Sigmoid colon (tissue), 7 donors: Measurements from ENCODE around the gene GPANK1. TPM values are rescaled to one million over a fixed set of nuclear protein-coding genes. Genes with fewer than 3 reads are reported as not detected.

Source experiments
- DNase-seq: peaks from one replicate; pipeline ENCODE4 v3.0.0-alpha.2; 2019
- H3K27ac ChIP-seq, 4 donors: fragments of 200-600 bp; sonication (generic); one replicate each; pipeline ENCODE4 v1.5.1; 2016 to 2019; ENCODE audit warnings: mild to moderate bottlenecking in 1 of 4
- H3K27me3 ChIP-seq, 3 donors: fragments of 200-600 bp; sonication (generic); one replicate each; pipeline ENCODE4 v1.5.1; 2019; ENCODE audit warnings: mild to moderate bottlenecking in 1 of 3
- H3K36me3 ChIP-seq, 4 donors: fragments of 200-600 bp; sonication (generic); one replicate each; pipeline ENCODE4 v1.5.1; 2016 to 2019
- H3K4me1 ChIP-seq, 4 donors: fragments of 200-600 bp; sonication (generic); one replicate each; pipeline ENCODE4 v1.5.1; 2017 to 2019
- H3K4me3 ChIP-seq, 4 donors: fragments of 200-600 bp; sonication (generic); one replicate each; pipeline ENCODE4 v1.5.1; 2017 to 2019; ENCODE audit warnings: mild to moderate bottlenecking in 2 of 4, moderate library complexity in 1 of 4
- H3K9me3 ChIP-seq, 4 donors: fragments of 200-600 bp in 3 of 4; sonication (generic) in 3 of 4; one replicate each; pipeline versions ENCODE4 v1.5.1 to v1.6.1; 2013 to 2019
- CTCF ChIP-seq, 4 experiments: fragments of 450-650 bp in 3 of 4; fragments of 200-600 bp in 1 of 4; IDR thresholded peaks; one replicate each; pipeline ENCODE4 v1.5.1; 2016 to 2019; ENCODE audit warnings: antibody characterized with exemption in 4 of 4, mild to moderate bottlenecking in 3 of 4, moderate library complexity in 2 of 4
- EP300 ChIP-seq, 4 donors: sonication (generic); formaldehyde crosslinking; IDR thresholded peaks; one replicate each; pipeline ENCODE4 v1.6.1; 2017; ENCODE audit warnings: antibody characterized with exemption in 4 of 4
- POLR2A ChIP-seq, 2 donors: fragments of 450-650 bp; IDR thresholded peaks; one replicate each; pipeline ENCODE4 v1.6.1; 2016; ENCODE audit warnings: antibody characterized with exemption in 2 of 2, mild to moderate bottlenecking in 2 of 2, moderate library complexity in 2 of 2
- POLR2AphosphoS5 ChIP-seq, 4 donors: sonication (generic); formaldehyde crosslinking; IDR thresholded peaks; one replicate each; pipeline ENCODE4 v1.6.1; 2017; ENCODE audit warnings: antibody characterized with exemption in 4 of 4
- WGBS, 2 donors: extraction: QIAGEN DNeasy Blood & Tissue Kit; methylation state at CpG; one replicate each; pipeline ENCODE4 v1.1.7; 2013; 5-methylcytosine and 5-hydroxymethylcytosine counted together
- intact Hi-C: fragments of 100-400 bp; cut with DNase I; formaldehyde crosslinking; loops from one replicate; pipeline ENCODE4 v1.15.1; 2023
- polyA plus RNA-seq, 3 donors: library from polyadenylated mRNA; stranded (reverse); fragments of 200-250 nt; gene quantifications; one replicate each; pipeline ENCODE4 v1.2.3, GENCODE V29; 2013
- total RNA-seq, 4 donors: library from RNA; depleted of rRNA; stranded (reverse); fragments of >200 nt; gene quantifications; one replicate each; pipeline ENCODE4 v1.1.0, GENCODE V29; 2016
- donor health status: healthy with polysubstance abuse.
- donor health status: Bipolar disorder and iron deficiency.
- donor health status: healthy.

Gene GPANK1
- total and polyA plus RNA-seq, 7 donors, result 15.3 to 29.6 (median 22.8) TPM

GRCh38 chr6:31655349-31656237, 9.2 kb downstream of the GPANK1 start, which contains the start of gene APOM:
APOM (plus strand) TSS chr6:31655894; CDS start chr6:31655967, 73 bp downstream.
- Histone ChIP-seq H3K9me3 (no peaks in the 10 kb centered on the region), H3K4me3 (no peak within 1 kb of the TSS), H3K36me3 (peaks cover 0 to 23% (median 0%) of the 10 kb centered on the region in 4 donors), H3K27ac (no peak within 1 kb of the TSS), H3K4me1 (peaks cover 0 to 51% (median 43%) of the 10 kb centered on the region in 4 donors), H3K27me3 (no peaks in the 10 kb centered on the region)
- 39 to 75% methylated on average over 8 of the region's 8 CpGs for WGBS, 2 donors
- intact Hi-C loops, result no loop called here
- no peak for TF ChIP-seq EP300 (IDR thresholded peaks at IDR 0.05)
- TF ChIP-seq CTCF (IDR thresholded peaks at IDR 0.05), result no peak
- no peak for TF ChIP-seq POLR2A (IDR thresholded peaks at IDR 0.05)
- no peak for TF ChIP-seq POLR2AphosphoS5 (IDR thresholded peaks at IDR 0.05)
- DNase-seq, result no peak

GRCh38 chr6:31654574-31655348, 10.0 kb downstream of the GPANK1 start:
- Histone ChIP-seq H3K9me3 (no peaks in the 10 kb centered on the region), H3K4me3 (no peak overlapping the region), H3K4me1 (peaks cover 0 to 47% (median 42%) of the 10 kb centered on the region in 4 donors), H3K27ac (no peak overlapping the region), H3K36me3 (peaks cover 0 to 25% (median 0%) of the 10 kb centered on the region in 4 donors), H3K27me3 (no peaks in the 10 kb centered on the region)
- 92 to 93% methylated on average over 8 of the region's 8 CpGs for WGBS, 2 donors
- intact Hi-C loops, result loop anchor here (5.0 kb wide), 1 partner anchor 543 kb away; no protein-coding TSS in a partner anchor
- no peak for DNase-seq
- TF ChIP-seq EP300 (IDR thresholded peaks at IDR 0.05), result no peak
- no peak for TF ChIP-seq POLR2A (IDR thresholded peaks at IDR 0.05)
- TF ChIP-seq POLR2AphosphoS5 (IDR thresholded peaks at IDR 0.05), result no peak
- no peak for TF ChIP-seq CTCF (IDR thresholded peaks at IDR 0.05)

GRCh38 chr6:31652925-31653724, 11.7 kb downstream of the GPANK1 start:
- no peaks in the 10 kb centered on the region for H3K27me3 ChIP-seq
- H3K36me3 ChIP-seq, result peaks cover 14 to 38% (median 15%) of the 10 kb centered on the region in 4 donors
- H3K4me1 ChIP-seq, result peaks cover 0 to 34% (median 26%) of the 10 kb centered on the region in 4 donors
- H3K4me3 ChIP-seq, result peak overlapping the region; percentile 67 to 83 (median 78)
- intact Hi-C loops, result loop anchor here (2.0 to 5.0 kb wide), 3 partner anchors 32 to 544 kb away; partner anchors contain the start of genes ATP6V1G2, NFKBIL1 and PRRC2A
- DNase-seq, result peak; percentile 95
- no peak for TF ChIP-seq CTCF (IDR thresholded peaks at IDR 0.05)
- TF ChIP-seq EP300 (IDR thresholded peaks at IDR 0.05), result no peak
- TF ChIP-seq POLR2AphosphoS5 (IDR thresholded peaks at IDR 0.05), result peak; percentile 74 to 92 (median 82)
- peak; percentile 71 to 75 for TF ChIP-seq POLR2A (IDR thresholded peaks at IDR 0.05)
- WGBS, 2 donors, result 6 to 8% methylated on average over 37 of the region's 37 CpGs
- no peaks in the 10 kb centered on the region for H3K9me3 ChIP-seq
- H3K27ac ChIP-seq, result peak overlapping the region; percentile 96 to 99 (median 98)

GRCh38 chr6:31651602-31652191, 13.1 kb downstream of the GPANK1 start:
- intact Hi-C loops, result loop anchor here (2.0 to 5.0 kb wide), 3 partner anchors 31 to 546 kb away; partner anchors contain the start of genes ATP6V1G2, NFKBIL1 and PRRC2A
- H3K4me1 ChIP-seq, result peaks cover 0 to 26% (median 18%) of the 10 kb centered on the region in 4 donors
- H3K27ac ChIP-seq, result peak overlapping the region; percentile 96 to 99 (median 98)
- no peaks in the 10 kb centered on the region for H3K9me3 ChIP-seq
- peaks cover 25 to 40% (median 27%) of the 10 kb centered on the region in 4 donors for H3K36me3 ChIP-seq
- H3K27me3 ChIP-seq, result no peaks in the 10 kb centered on the region
- WGBS, 2 donors, result 1 to 3% methylated on average over 29 of the region's 29 CpGs
- peak overlapping the region; percentile 67 to 83 (median 78) for H3K4me3 ChIP-seq
- DNase-seq, result peak; percentile 91
- TF ChIP-seq EP300 (IDR thresholded peaks at IDR 0.05) (no peak), POLR2A (IDR thresholded peaks at IDR 0.05) (peak in 1 of 2 donors; percentile 9), CTCF (IDR thresholded peaks at IDR 0.05) (no peak), POLR2AphosphoS5 (IDR thresholded peaks at IDR 0.05) (peak in 3 of 4 donors; percentile 0 to 64 (median 31))
